H1 (cell line): ENCODE measurements around the gene STX4. TPM values are rescaled to one million over a fixed set of nuclear protein-coding genes. Genes with fewer than 3 reads are reported as not detected.

Source experiments
- CTCF ChIA-PET: fragments of 300-600 bp; sonication (Branson Sonifier 250); formaldehyde crosslinking; loops from one replicate; lab custom pipeline; 2021; ENCODE audit not compliant: partially characterized antibody; lab: Charles Lee
- POLR2A ChIA-PET: fragments of 300-600 bp; sonication (Branson Sonifier 250); formaldehyde crosslinking; loops from one replicate; lab custom pipeline; 2021; ENCODE audit warnings: inconsistent platforms; ENCODE audit not compliant: partially characterized antibody; lab: Charles Lee
- DNase-seq, 2 experiments: peaks; one replicate each; pipeline versions ENCODE4 v3.0.0 to v3.0.0-alpha.2; 2010 to 2022; ENCODE audit warnings: low spot score in 2 of 2, low read depth in 1 of 2, mixed read lengths in 1 of 2
- FAIRE-seq: peaks from 2 replicates; lab custom pipeline; 2011; peaks lifted over from hg19 to GRCh38; lab: Jason Lieb, UNC
- H2AFZ ChIP-seq: 2 replicates; pipeline ENCODE4 v1.8.1; 2012; ENCODE audit warnings: low read length, inconsistent platforms
- H2AK5ac ChIP-seq: 2 replicates; pipeline ENCODE4 v1.6.1; 2013; ENCODE audit warnings: low read depth, low read length
- H2BK120ac ChIP-seq: replicated peaks from 2 replicates; pipeline ENCODE3; 2013; ENCODE audit warnings: low read depth, low read length, inconsistent platforms
- H2BK12ac ChIP-seq: 2 replicates; pipeline ENCODE4 v1.6.1; 2013; ENCODE audit warnings: low read depth, low read length
- H2BK15ac ChIP-seq: 2 replicates; pipeline ENCODE4 v1.6.1; 2013; ENCODE audit warnings: low read length
- H2BK20ac ChIP-seq: 2 replicates; pipeline ENCODE4 v1.6.1; 2013; ENCODE audit warnings: low read length
- H2BK5ac ChIP-seq: 2 replicates; pipeline ENCODE4 v1.6.1; 2013; ENCODE audit warnings: low read depth, low read length
- H3K14ac ChIP-seq: 2 replicates; pipeline ENCODE4 v1.6.1; 2013; ENCODE audit warnings: inconsistent platforms; ENCODE audit not compliant: insufficient read length
- H3K18ac ChIP-seq: 2 replicates; pipeline ENCODE4 v1.6.1; 2013; ENCODE audit warnings: low read length; ENCODE audit errors: extremely low read depth
- H3K23ac ChIP-seq: 2 replicates; pipeline ENCODE4 v1.6.1; 2013; ENCODE audit warnings: inconsistent platforms; ENCODE audit not compliant: insufficient read length
- H3K23me2 ChIP-seq: 2 replicates; pipeline ENCODE4 v1.6.1; 2013; ENCODE audit warnings: low read depth, low read length
- H3K27ac ChIP-seq: 2 replicates; pipeline ENCODE4 v1.6.1; 2011; ENCODE audit warnings: low read depth, low read length, inconsistent platforms
- H3K27me3 ChIP-seq, 4 experiments: replicated peaks in 1 of 4; 1 replicate in 1 of 4; 2 replicates in 3 of 4; pipeline versions ENCODE4 v1.6.1 to v1.8.1; 2011 to 2013; ENCODE audit warnings: low read length in 3 of 4, mild to moderate bottlenecking in 3 of 4, inconsistent platforms in 2 of 4, mixed read lengths in 2 of 4, moderate library complexity in 1 of 4; ENCODE audit not compliant: control insufficient read depth in 3 of 4, insufficient read depth in 3 of 4; ENCODE audit errors: extremely low read depth in 1 of 4
- H3K36me3 ChIP-seq, 4 experiments: 2 replicates each; pipeline versions ENCODE4 v1.6.1 to v1.8.1; 2011 to 2013; ENCODE audit warnings: mild to moderate bottlenecking in 4 of 4, low read length in 3 of 4, moderate library complexity in 2 of 4, control low read depth in 1 of 4, inconsistent platforms in 1 of 4; ENCODE audit not compliant: insufficient read depth in 4 of 4, control insufficient read depth in 2 of 4
- H3K4ac ChIP-seq: replicated peaks from 2 replicates; pipeline ENCODE3; 2013; ENCODE audit warnings: low read length, low read depth, mixed read lengths, inconsistent platforms; ENCODE audit not compliant: insufficient read length
- H3K4me1 ChIP-seq, 4 experiments: replicated peaks in 1 of 4; 1 replicate in 1 of 4; 2 replicates in 3 of 4; pipeline versions ENCODE4 v1.6.1 to v1.8.1; 2011 to 2013; ENCODE audit warnings: low read length in 3 of 4, inconsistent platforms in 2 of 4, mixed read lengths in 1 of 4; ENCODE audit not compliant: insufficient read depth in 4 of 4, control insufficient read depth in 3 of 4
- H3K4me2 ChIP-seq, 2 experiments: 2 replicates each; pipeline versions ENCODE4 v1.6.1 to v1.8.1; 2011 to 2013; ENCODE audit warnings: low read depth in 2 of 2, low read length in 2 of 2, control low read depth in 1 of 2, inconsistent platforms in 1 of 2, mild to moderate bottlenecking in 1 of 2; ENCODE audit not compliant: insufficient read depth in 1 of 2
- H3K4me3 ChIP-seq, 4 experiments: fragments of 200-600, 300-600 bp in 1 of 4; sonication (generic), shearing (Covaris generic), sonication (Bioruptor Twin) in 1 of 4; 2 replicates each; pipeline versions ENCODE4 v1.5.1 to v1.8.1; 2011 to 2016; ENCODE audit warnings: low read length in 4 of 4, low read depth in 3 of 4, control low read depth in 2 of 4, inconsistent platforms in 2 of 4, mild to moderate bottlenecking in 2 of 4, mixed read lengths in 1 of 4, moderate library complexity in 1 of 4; ENCODE audit not compliant: insufficient read depth in 2 of 4; ENCODE audit errors: extremely low read depth in 1 of 4
- H3K56ac ChIP-seq: replicated peaks from 2 replicates; pipeline ENCODE3; 2013; ENCODE audit warnings: low read depth, mild to moderate bottlenecking, mixed read lengths, low read length, inconsistent platforms; ENCODE audit not compliant: insufficient read length
- H3K79me1 ChIP-seq: 2 replicates; pipeline ENCODE4 v1.6.1; 2013; ENCODE audit warnings: low read depth, low read length, control low read depth
- H3K79me2 ChIP-seq, 2 experiments: 2 replicates each; pipeline versions ENCODE4 v1.6.1 to v1.8.1; 2012 to 2013; ENCODE audit warnings: low read length in 2 of 2, mild to moderate bottlenecking in 2 of 2, inconsistent platforms in 1 of 2; ENCODE audit not compliant: insufficient read depth in 2 of 2, control insufficient read depth in 1 of 2
- H3K9ac ChIP-seq, 4 experiments: replicated peaks in 1 of 4; 1 replicate in 1 of 4; 2 replicates in 3 of 4; pipeline versions ENCODE4 v1.6.1 to v1.8.1; 2011 to 2013; ENCODE audit warnings: low read depth in 3 of 4, low read length in 3 of 4, control low read depth in 2 of 4, mild to moderate bottlenecking in 2 of 4, moderate library complexity in 2 of 4, inconsistent platforms in 1 of 4; ENCODE audit errors: extremely low read depth in 1 of 4
- H3K9me3 ChIP-seq, 2 experiments: 2 replicates each; pipeline versions ENCODE4 v1.6.1 to v1.8.1; 2012 to 2013; ENCODE audit warnings: mild to moderate bottlenecking in 2 of 2, moderate library complexity in 2 of 2, control low read depth in 1 of 2, inconsistent platforms in 1 of 2, low read depth in 1 of 2, low read length in 1 of 2, mixed read lengths in 1 of 2; ENCODE audit not compliant: insufficient read depth in 2 of 2
- H4K20me1 ChIP-seq, 2 experiments: replicated peaks in 1 of 2; 2 replicates each; pipeline versions ENCODE3 to v1.8.1; 2011 to 2013; ENCODE audit warnings: inconsistent platforms in 2 of 2, low read length in 2 of 2, mild to moderate bottlenecking in 1 of 2; ENCODE audit not compliant: insufficient read depth in 2 of 2, control insufficient read depth in 1 of 2
- H4K5ac ChIP-seq: 2 replicates; pipeline ENCODE4 v1.6.1; 2013; ENCODE audit warnings: low read length, low read depth, mixed read lengths, inconsistent platforms; ENCODE audit not compliant: insufficient read length
- H4K8ac ChIP-seq: 2 replicates; pipeline ENCODE4 v1.8.0; 2013; ENCODE audit warnings: mild to moderate bottlenecking, moderate library complexity, low read length, inconsistent platforms; ENCODE audit not compliant: insufficient read depth; ENCODE audit errors: extremely low read depth
- H4K91ac ChIP-seq: replicated peaks from 2 replicates; pipeline ENCODE3; 2013; ENCODE audit warnings: low read length, mixed read lengths, inconsistent platforms; ENCODE audit not compliant: insufficient read length
- ATF3 ChIP-seq: IDR thresholded peaks from 2 replicates; pipeline ENCODE4 v1.6.1; 2011; ENCODE audit warnings: low read depth, mild to moderate bottlenecking, low read length; ENCODE audit not compliant: insufficient read depth
- BRCA1 ChIP-seq: IDR thresholded peaks from 2 replicates; pipeline ENCODE4 v1.6.1; 2012; ENCODE audit warnings: low read depth, low read length, improper control_type of control experiment
- CHD2 ChIP-seq: IDR thresholded peaks from 2 replicates; pipeline ENCODE4 v1.6.1; 2012; ENCODE audit warnings: low read length, improper control_type of control experiment
- CTBP2 ChIP-seq: IDR thresholded peaks from 2 replicates; pipeline ENCODE4 v1.7.0; 2011; ENCODE audit warnings: borderline replicate concordance, mild to moderate bottlenecking, moderate library complexity, mixed read lengths, low read length; ENCODE audit not compliant: insufficient read depth, insufficient read length
- GTF2F1 ChIP-seq: IDR thresholded peaks from 2 replicates; pipeline ENCODE4 v1.6.1; 2012; ENCODE audit warnings: low read depth, low read length, improper control_type of control experiment, borderline replicate concordance
- POLR2A ChIP-seq, 2 experiments: IDR thresholded peaks; 1 replicate in 1 of 2; 2 replicates in 1 of 2; pipeline ENCODE4 v1.6.1; 2011; ENCODE audit warnings: low read depth in 2 of 2, low read length in 2 of 2, mild to moderate bottlenecking in 2 of 2; ENCODE audit errors: control extremely low read depth in 1 of 2
- RNF2 ChIP-seq: fragments of 200-900, 300-1000 bp; sonication (generic); IDR thresholded peaks from 2 replicates; pipeline ENCODE4 v1.7.1; 2016; ENCODE audit warnings: borderline replicate concordance, low read depth, mild to moderate bottlenecking, antibody characterized with exemption, low read length; ENCODE audit not compliant: poor library complexity, severe bottlenecking; ENCODE audit errors: missing control alignments
- SP1 ChIP-seq: IDR thresholded peaks from 2 replicates; pipeline ENCODE4 v1.6.1; 2011; ENCODE audit warnings: low read depth, low read length
- TAF1 ChIP-seq: IDR thresholded peaks from 2 replicates; pipeline ENCODE4 v1.6.1; 2011; ENCODE audit warnings: mild to moderate bottlenecking, low read depth, low read length
- TAF7 ChIP-seq: optimal IDR thresholded peaks from 2 replicates; pipeline ENCODE3; 2011; ENCODE audit warnings: low read depth, mild to moderate bottlenecking, inconsistent platforms, low read length, moderate library complexity, borderline replicate concordance
- TBP ChIP-seq: IDR thresholded peaks from 2 replicates; pipeline ENCODE4 v1.6.1; 2011; ENCODE audit warnings: low read depth, low read length, improper control_type of control experiment
- TEAD4 ChIP-seq: IDR thresholded peaks from 2 replicates; pipeline ENCODE4 v1.6.1; 2012; ENCODE audit warnings: low read depth, low read length, inconsistent platforms, mixed read lengths
- USF2 ChIP-seq: IDR thresholded peaks from 2 replicates; pipeline ENCODE4 v1.6.1; 2011; ENCODE audit warnings: low read length, improper control_type of control experiment
- WGBS, 2 experiments: shearing (Covaris generic) in 1 of 2; methylation state at CpG; one replicate each; pipeline versions ENCODE4 v1.1.6 to v1.1.7; 2013 to 2015; ENCODE audit warnings: low lambda C conversion rate in 2 of 2, mixed read lengths in 2 of 2, inconsistent platforms in 1 of 2, low coverage in 1 of 2, missing lambda C conversion rate in 1 of 2; ENCODE audit not compliant: insufficient replicate concordance in 2 of 2, insufficient coverage in 1 of 2, insufficient read length in 1 of 2; ENCODE audit errors: extremely low coverage in 1 of 2, missing lambda C conversion rate in 1 of 2; 5-methylcytosine and 5-hydroxymethylcytosine counted together
- polyA plus RNA-seq, 7 experiments: library from polyadenylated mRNA; depleted of rRNA in 3 of 7; stranded (reverse) in 5 of 7; unstranded in 2 of 7; fragments of >200 nt in 5 of 7; fragments of 200-250 nt in 2 of 7; gene quantifications; 1 replicate in 5 of 7; 2 replicates in 1 of 7; 4 replicates in 1 of 7; pipeline versions ENCODE4 v1.2.1 to v1.2.3, GENCODE V29; 2011 to 2013; ENCODE audit warnings: missing spikeins in 2 of 7, mixed read lengths in 2 of 7
- total RNA-seq: library from RNA; stranded (reverse); fragmentation: NEBNext Ultra II Directional; extraction: Animal tissue kit (Norgen Biotek cat#: 25700); gene quantifications from 2 replicates; pipeline ENCODE4 v1.2.1, GENCODE V29; 2021

STX4 gene
- total and polyA plus RNA-seq, 2 of the 8 experiments (the other 6 are each of a cell fraction or from before 2014, with no cell fraction given): 25.8 to 32.3 TPM

GRCh38 chr16:31029272-31029671 lies 4.1 kb upstream of the STX4 start:
- Histone ChIP-seq H2BK20ac (no peak overlapping the region), H3K4me2 (no peak overlapping the region), H3K23ac (no peak overlapping the region), H2BK12ac (no peak overlapping the region), H3K27me3 (no peaks in the 10 kb centered on the region), H3K79me1 (no peaks in the 10 kb centered on the region), H4K5ac (no peak overlapping the region), H3K4ac (no peak overlapping the region), H2BK15ac (no peak overlapping the region), H3K9me3 (no peaks in the 10 kb centered on the region), H2AFZ (no peak overlapping the region), H3K4me1 (peaks cover 0 to 4% (median 2%) of the 10 kb centered on the region in 4 experiments; a peak in 4 of 7 replicates), H2AK5ac (no peak overlapping the region), H3K79me2 (no peaks in the 10 kb centered on the region), H3K56ac (no peak overlapping the region), H4K8ac (no peak overlapping the region), H4K91ac (no peak overlapping the region), H4K20me1 (peaks cover 0 to under 1% of the 10 kb centered on the region in 2 experiments), H2BK5ac (no peak overlapping the region), H3K27ac (no peak overlapping the region), H3K4me3 (no peak overlapping the region), H3K36me3 (no peaks in the 10 kb centered on the region), H3K9ac (no peak overlapping the region), H3K14ac (no peak overlapping the region), H2BK120ac (no peak overlapping the region), H3K18ac (no peak overlapping the region), H3K23me2 (peaks cover 12% of the 10 kb centered on the region; the same call in 1 of the 2 replicates)
- DNase-seq (no peak), FAIRE-seq (no peak)
- ChIA-PET POLR2A (no interaction called here), CTCF (interaction anchor here (3.8 kb wide), 1 partner anchor 43 kb away, joined by 18 read pairs; the partner anchor contains the start of gene HSD3B7)
- 87 to 100% methylated on average over 1 to 5 of the region's 5 CpGs for WGBS, 2 experiments
- no peak for TF ChIP-seq TEAD4
- TF ChIP-seq GTF2F1: no peak
- TF ChIP-seq TAF1: no peak
- TF ChIP-seq POLR2A (IDR thresholded peaks at IDR 0.05; ENCODE audit: control extremely low read depth in 1 of 2, low read depth in 2 of 2, low read length in 2 of 2): no peak
- no peak for TF ChIP-seq RNF2
- no peak for TF ChIP-seq CTBP2
- TF ChIP-seq USF2: no peak
- no peak for TF ChIP-seq TBP
- no peak for TF ChIP-seq SP1
- TF ChIP-seq CHD2: no peak
- TF ChIP-seq TAF7: no peak
- TF ChIP-seq ATF3: no peak
- no peak for TF ChIP-seq BRCA1
